Measurements from ENCODE around the gene PTPRQ.
A peak's percentile ranks its signal among the peaks of the same experiment; 100 is the strongest.

The PTPRQ gene

DNA sequence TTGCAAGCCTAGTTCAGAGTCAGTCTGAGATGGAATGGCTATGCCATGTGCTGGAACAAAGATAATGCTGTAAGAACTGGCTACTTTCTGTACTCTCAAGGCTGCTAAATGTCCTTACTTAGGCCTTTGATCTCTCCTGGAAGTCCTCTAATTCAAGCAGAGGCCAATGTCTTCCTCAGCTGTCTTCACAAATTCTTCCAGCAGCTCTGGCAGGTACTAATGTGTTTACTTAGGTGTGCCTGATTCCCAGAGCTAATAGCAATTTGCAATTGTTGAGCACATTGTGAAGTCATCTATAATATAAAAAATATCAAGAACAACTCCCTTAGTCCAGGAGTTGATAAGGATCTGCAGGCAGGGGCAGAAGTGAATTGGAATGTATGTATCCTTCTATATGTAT lies 268.8 kb downstream of the PTPRQ start:
- H3K4me3 ChIP-seq (ENCODE audit: low read depth, low read length), result no peak overlapping the region
- no peak for DNase-seq (ENCODE audit: low read depth)

DNA sequence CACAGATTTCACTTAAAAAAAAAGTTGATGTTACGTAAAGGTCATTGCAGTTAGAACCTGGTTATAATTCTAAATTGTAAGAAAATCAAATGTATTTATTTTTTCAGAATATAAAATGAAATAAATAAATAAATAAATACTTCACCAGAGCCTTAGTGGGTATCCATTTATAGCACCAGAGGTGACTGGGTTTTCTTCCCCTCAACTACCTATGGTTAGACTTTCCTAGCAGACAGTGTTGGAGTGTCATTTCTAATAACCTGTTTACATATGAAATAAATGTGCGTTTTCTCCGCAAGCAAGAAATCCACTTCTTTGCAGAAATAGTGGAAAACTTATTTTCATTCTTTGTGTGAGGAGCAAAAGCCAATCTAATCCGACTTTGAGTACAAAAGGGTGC lies 269.4 kb downstream of the PTPRQ start:
- no peak for DNase-seq (ENCODE audit: low read depth)
- H3K4me3 ChIP-seq (ENCODE audit: low read depth, low read length), result peak overlapping the region; percentile 34

DNA sequence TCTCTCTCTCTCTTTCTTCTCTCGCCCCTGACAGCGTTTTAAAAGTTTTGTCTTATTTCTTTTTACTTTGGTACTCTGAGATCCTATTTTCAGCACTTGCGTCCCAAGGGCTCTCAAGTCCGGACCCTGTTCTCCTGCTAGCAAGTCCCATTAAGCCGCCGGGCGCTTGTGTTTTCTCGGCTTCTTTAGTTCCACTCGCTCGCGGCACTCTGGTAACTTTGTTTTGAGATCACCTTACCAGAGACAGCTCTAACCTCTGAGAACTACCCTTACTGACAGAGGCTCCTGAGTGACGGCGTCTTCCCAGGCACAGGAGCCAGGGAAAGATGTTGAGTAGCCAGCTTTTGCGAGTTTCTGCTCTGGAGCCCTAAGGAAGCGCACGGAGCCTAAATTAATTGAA lies 270.0 kb downstream of the PTPRQ start:
- no peak for DNase-seq (ENCODE audit: low read depth)
- peak overlapping the region; percentile 34 for H3K4me3 ChIP-seq (ENCODE audit: low read depth, low read length)

DNA sequence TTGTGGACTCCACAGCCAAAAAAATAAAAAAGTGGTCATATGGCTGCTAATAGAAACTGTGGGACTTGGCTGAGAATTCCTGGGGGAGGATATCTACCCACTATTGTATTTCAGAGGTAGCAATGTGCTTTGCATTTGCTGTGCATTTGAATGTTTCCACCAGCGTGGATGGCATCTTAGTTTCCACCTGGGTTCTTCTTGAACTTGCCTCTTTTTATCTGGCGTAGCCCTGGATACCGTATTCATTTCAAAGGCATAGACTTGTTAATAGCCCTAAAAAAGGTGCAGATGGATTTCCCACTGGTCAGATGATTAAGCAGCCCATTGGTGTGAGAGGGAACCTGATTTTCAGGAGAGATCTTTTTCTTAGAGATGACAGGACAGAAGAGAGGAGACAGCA lies 270.8 kb downstream of the PTPRQ start:
- H3K4me3 ChIP-seq (ENCODE audit: low read depth, low read length), result peak overlapping the region; percentile 34
- no peak for DNase-seq (ENCODE audit: low read depth)

DNA sequence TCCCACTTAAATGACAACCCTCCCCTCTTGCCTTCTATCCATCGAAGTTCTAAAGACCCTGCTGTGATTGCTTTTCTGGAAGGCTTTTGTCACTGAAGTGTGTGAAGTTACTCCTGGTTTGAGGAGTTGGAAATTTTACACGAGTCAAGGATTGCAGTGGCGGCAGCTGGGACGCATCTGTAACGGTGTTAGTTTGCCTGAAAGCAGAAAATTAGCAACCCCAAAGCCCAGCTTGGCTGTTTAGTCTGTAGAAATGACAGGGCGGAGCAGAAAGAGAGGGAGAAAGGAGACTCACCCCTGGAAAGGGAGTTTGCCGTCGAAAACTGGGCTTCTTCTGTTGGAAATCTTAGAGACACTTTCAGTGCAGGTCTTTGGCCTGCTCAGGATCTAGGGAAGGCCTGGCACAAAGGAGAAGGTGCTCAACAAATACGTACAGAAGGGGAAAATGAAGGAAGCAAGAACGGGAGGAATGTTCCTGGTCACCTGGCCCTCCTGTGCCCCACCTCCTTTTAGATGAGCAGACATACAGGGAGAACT lies 271.7 kb downstream of the PTPRQ start:
- H3K4me3 ChIP-seq (ENCODE audit: low read depth, low read length), result no peak overlapping the region
- DNase-seq (ENCODE audit: low read depth), result no peak

DNA sequence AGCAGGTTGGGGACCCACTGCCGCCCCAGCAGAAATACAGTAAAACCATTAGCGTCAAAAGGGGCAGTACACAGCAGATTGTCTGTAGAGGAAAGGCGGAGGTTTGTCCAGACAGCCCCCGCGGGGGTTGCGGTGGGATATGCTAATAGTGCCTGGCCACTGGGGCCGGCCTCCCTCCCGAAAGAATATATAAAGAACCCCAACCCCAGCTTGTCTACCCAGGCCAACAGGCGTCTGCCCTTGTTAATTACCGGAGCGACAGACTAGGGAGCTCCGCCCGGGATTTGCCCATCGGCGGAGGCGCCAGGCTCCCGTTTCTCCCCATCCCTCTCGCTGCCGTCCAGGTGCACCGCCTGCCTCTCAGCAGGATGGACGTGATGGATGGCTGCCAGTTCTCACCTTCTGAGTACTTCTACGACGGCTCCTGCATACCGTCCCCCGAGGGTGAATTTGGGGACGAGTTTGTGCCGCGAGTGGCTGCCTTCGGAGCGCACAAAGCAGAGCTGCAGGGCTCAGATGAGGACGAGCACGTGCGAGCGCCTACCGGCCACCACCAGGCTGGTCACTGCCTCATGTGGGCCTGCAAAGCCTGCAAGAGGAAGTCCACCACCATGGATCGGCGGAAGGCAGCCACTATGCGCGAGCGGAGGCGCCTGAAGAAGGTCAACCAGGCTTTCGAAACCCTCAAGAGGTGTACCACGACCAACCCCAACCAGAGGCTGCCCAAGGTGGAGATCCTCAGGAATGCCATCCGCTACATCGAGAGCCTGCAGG lies 272.8 kb downstream of the PTPRQ start, which contains the start of gene MYF5:
Gene MYF5, plus strand, starts transcription at position 217 of the 774 bp plus-strand sequence. Its CDS starts 152 bp downstream, at position 369.
- peak within 1 kb of the TSS; percentile 49 for H3K4me3 ChIP-seq (ENCODE audit: low read depth, low read length)
- no peak for DNase-seq (ENCODE audit: low read depth)

DNA sequence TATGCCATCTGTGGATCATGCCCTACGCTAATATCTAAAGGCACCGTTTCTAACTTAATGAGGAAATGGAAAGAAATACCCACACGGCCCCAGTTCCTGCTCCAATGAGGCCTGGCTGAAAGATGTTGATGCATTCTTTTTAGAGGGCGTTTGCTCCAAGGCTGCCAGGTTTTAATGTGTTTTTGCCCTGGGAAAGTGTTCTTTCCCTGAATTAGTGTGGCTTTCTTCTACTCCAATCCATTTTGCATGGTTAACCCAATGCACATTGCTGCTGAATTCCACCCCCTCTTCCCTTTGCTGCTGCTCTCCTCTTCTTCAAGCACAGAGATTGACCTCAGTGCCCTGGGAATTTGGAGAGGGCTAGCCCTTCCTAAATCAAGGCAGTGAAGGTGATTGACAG lies 273.8 kb downstream of the PTPRQ start:
- H3K4me3 ChIP-seq (ENCODE audit: low read depth, low read length), result peak overlapping the region; percentile 49
- no peak for DNase-seq (ENCODE audit: low read depth)

DNA sequence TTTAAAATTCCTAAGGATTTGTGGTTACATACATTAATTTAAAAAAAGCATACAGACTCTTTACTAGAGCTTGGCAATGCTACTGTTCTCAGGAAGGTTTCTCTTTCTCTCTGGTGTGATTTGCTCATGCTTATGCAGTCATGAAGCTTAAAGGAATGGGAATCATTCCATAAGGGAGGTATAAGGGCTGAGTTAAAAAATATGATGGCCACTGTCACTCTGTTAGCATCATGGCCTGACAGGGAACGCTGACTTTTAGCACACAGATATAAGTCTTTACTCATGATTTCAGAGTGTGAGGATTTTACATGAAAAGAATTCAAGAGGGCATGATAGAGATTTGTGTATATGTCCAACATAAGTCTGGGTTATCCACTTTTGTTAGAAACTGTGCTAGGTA lies 276.5 kb downstream of the PTPRQ start:
- no peak for DNase-seq (ENCODE audit: low read depth)
- no peak overlapping the region for H3K4me3 ChIP-seq (ENCODE audit: low read depth, low read length)

DNA sequence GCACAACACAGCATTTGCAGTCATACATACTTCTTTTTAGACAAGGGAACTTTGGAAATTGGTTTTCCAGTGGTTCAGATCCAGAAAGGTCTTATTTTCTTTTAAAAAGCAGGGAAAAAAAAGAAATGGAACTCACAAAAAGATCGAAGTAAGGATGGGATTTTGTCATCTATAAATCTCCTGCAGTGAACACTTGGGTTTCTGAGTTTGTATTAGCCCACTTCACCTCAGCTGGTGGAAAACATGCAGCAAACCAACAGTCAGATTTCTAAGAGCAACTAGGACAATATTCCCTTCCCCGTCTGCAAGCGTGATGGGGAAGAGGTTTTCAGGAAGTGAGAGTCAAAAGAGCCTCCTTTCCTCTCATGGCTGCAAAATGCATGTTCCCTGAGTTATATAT lies 277.3 kb downstream of the PTPRQ start:
- DNase-seq (ENCODE audit: low read depth), result no peak
- no peak overlapping the region for H3K4me3 ChIP-seq (ENCODE audit: low read depth, low read length)
